Endodermal cell (in vitro differentiated cells): ENCODE data around the gene LRRC19. TPM values are rescaled to one million over a fixed set of nuclear protein-coding genes. Genes with fewer than 3 reads are reported as not detected.

Experiments used
- DNase-seq: peaks from one replicate; pipeline ENCODE4 v3.0.0-alpha.2; 2017
- H3K27ac ChIP-seq: 2 replicates; pipeline ENCODE4 v1.5.1; 2013; ENCODE audit warnings: mild to moderate bottlenecking, low read depth, low read length, moderate library complexity
- H3K27me3 ChIP-seq: 2 replicates; pipeline ENCODE4 v1.6.1; 2013; ENCODE audit warnings: mild to moderate bottlenecking, low read length, moderate library complexity; ENCODE audit not compliant: insufficient read depth, control insufficient read depth, poor library complexity, severe bottlenecking
- H3K36me3 ChIP-seq: 2 replicates; pipeline ENCODE4 v1.7.0; 2013; ENCODE audit warnings: mild to moderate bottlenecking, low read length, moderate library complexity; ENCODE audit not compliant: control insufficient read depth, insufficient read depth
- H3K4me1 ChIP-seq: one replicate; pipeline ENCODE4 v1.7.0; 2013; ENCODE audit warnings: low read length; ENCODE audit not compliant: control insufficient read depth, insufficient read depth
- H3K4me3 ChIP-seq: 2 replicates; pipeline ENCODE4 v1.5.1; 2013; ENCODE audit warnings: mild to moderate bottlenecking, low read length, moderate library complexity
- H3K9ac ChIP-seq: 2 replicates; pipeline ENCODE4 v1.6.1; 2013; ENCODE audit warnings: mild to moderate bottlenecking, low read length, moderate library complexity; ENCODE audit not compliant: poor library complexity, severe bottlenecking; ENCODE audit errors: extremely low read depth
- H3K9me3 ChIP-seq: 2 replicates; pipeline ENCODE4 v1.6.1; 2013; ENCODE audit warnings: mild to moderate bottlenecking, low read length, moderate library complexity; ENCODE audit not compliant: control insufficient read depth
- H3K27ac Mint-ChIP-seq: 2 replicates; pipeline ENCODE4 v1.8.0; 2020; ENCODE audit warnings: mixed read lengths
- H3K27me3 Mint-ChIP-seq: 2 replicates; pipeline ENCODE4 v1.8.0; 2021; ENCODE audit warnings: mild to moderate bottlenecking, mixed read lengths; ENCODE audit not compliant: insufficient read depth
- H3K36me3 Mint-ChIP-seq: 2 replicates; pipeline ENCODE4 v1.8.0; 2020; ENCODE audit warnings: low read depth, mixed read lengths
- H3K4me1 Mint-ChIP-seq: 2 replicates; pipeline ENCODE4 v1.8.0; 2020; ENCODE audit warnings: mixed read lengths
- H3K4me3 Mint-ChIP-seq: 2 replicates; pipeline ENCODE4 v1.8.0; 2020; ENCODE audit warnings: mild to moderate bottlenecking, moderate library complexity, mixed read lengths
- H3K9me3 Mint-ChIP-seq: 2 replicates; pipeline ENCODE4 v1.8.0; 2020; ENCODE audit warnings: mild to moderate bottlenecking, mixed read lengths
- CTCF ChIP-seq: fragments of 200-600 bp; sonication (generic); conservative IDR thresholded peaks from 2 replicates; pipeline ENCODE4 v1.5.0; 2021; ENCODE audit warnings: antibody characterized with exemption, mild to moderate bottlenecking
- WGBS, 2 experiments: methylation state at CpG; one replicate each; pipeline versions ENCODE4 v1.1.5 to v1.1.7; 2013; ENCODE audit warnings: missing lambda C conversion rate in 2 of 2, mixed read lengths in 1 of 2; ENCODE audit not compliant: insufficient coverage in 1 of 2, insufficient read length in 1 of 2; 5-methylcytosine and 5-hydroxymethylcytosine counted together
- total RNA-seq, 2 donors: library from RNA; stranded (reverse); fragmentation: NEBNext Ultra II Directional in 1 of 2; extraction: Animal tissue kit (Norgen Biotek cat#: 25700) in 1 of 2; gene quantifications; 2 replicates in 1 of 2; 3 replicates in 1 of 2; pipeline ENCODE4 v1.2.1, GENCODE V29; 2021

LRRC19 gene
- total RNA-seq, 2 donors from 2014 or later: not detected

- peak; percentile 28 for TF ChIP-seq CTCF
- Histone ChIP-seq H3K36me3 (peaks cover 5% of the 10 kb centered on the region), H3K27ac (no peak overlapping the region), H3K9me3 (peaks cover 15% of the 10 kb centered on the region), H3K4me3 (no peak overlapping the region), H3K4me1 (no peaks in the 10 kb centered on the region), H3K27me3 (no peaks in the 10 kb centered on the region), H3K9ac (no peak overlapping the region)
- WGBS, 2 experiments: 96 to 97% methylated on average over 5 of the region's 5 CpGs
- no peaks in the 10 kb centered on the region for H3K36me3 Mint-ChIP-seq
- DNase-seq: no peak
- H3K4me1 Mint-ChIP-seq: peaks cover 20% of the 10 kb centered on the region
- peaks cover 8% of the 10 kb centered on the region for H3K9me3 Mint-ChIP-seq
- H3K4me3 Mint-ChIP-seq: no peak overlapping the region
- no peak overlapping the region for H3K27ac Mint-ChIP-seq
- no peaks in the 10 kb centered on the region for H3K27me3 Mint-ChIP-seq
Observed at GRCh38 chr9:26973989-26974388, 31.5 kb downstream of the LRRC19 start.

- Mint-ChIP-seq H3K9me3 (peaks cover 8% of the 10 kb centered on the region), H3K4me3 (no peak overlapping the region), H3K4me1 (peaks cover 20% of the 10 kb centered on the region), H3K36me3 (no peaks in the 10 kb centered on the region), H3K27ac (no peak overlapping the region), H3K27me3 (no peaks in the 10 kb centered on the region)
- no peaks in the 10 kb centered on the region for H3K27me3 ChIP-seq
- 88 to 97% methylated on average over 1 of the region's 1 CpG for WGBS, 2 experiments
- H3K4me3 ChIP-seq: no peak overlapping the region
- peaks cover 15% of the 10 kb centered on the region for H3K9me3 ChIP-seq
- TF ChIP-seq CTCF: no peak
- H3K27ac ChIP-seq: no peak overlapping the region
- no peaks in the 10 kb centered on the region for H3K36me3 ChIP-seq
- no peak overlapping the region for H3K9ac ChIP-seq
- no peak for DNase-seq
- H3K4me1 ChIP-seq: no peaks in the 10 kb centered on the region
Observed at GRCh38 chr9:26971721-26972120, 33.8 kb downstream of the LRRC19 start.

GRCh38 chr9:26956860-26957233, 48.6 kb downstream of the LRRC19 start:
- no peak for DNase-seq
- Histone ChIP-seq H3K36me3 (peaks cover 1% of the 10 kb centered on the region), H3K27me3 (no peaks in the 10 kb centered on the region), H3K4me3 (peak overlapping the region; percentile 94), H3K27ac (peak overlapping the region; percentile 96), H3K9ac (peak overlapping the region; percentile 94), H3K9me3 (no peaks in the 10 kb centered on the region), H3K4me1 (no peaks in the 10 kb centered on the region)
- peaks cover 5% of the 10 kb centered on the region for H3K36me3 Mint-ChIP-seq
- H3K27me3 Mint-ChIP-seq: no peaks in the 10 kb centered on the region
- peak overlapping the region; percentile 94 for H3K27ac Mint-ChIP-seq
- peaks cover 11% of the 10 kb centered on the region for H3K4me1 Mint-ChIP-seq
- H3K9me3 Mint-ChIP-seq: no peaks in the 10 kb centered on the region
- TF ChIP-seq CTCF: no peak
- 49 to 93% methylated on average over 3 to 6 of the region's 6 CpGs for WGBS, 2 experiments
- H3K4me3 Mint-ChIP-seq: peak overlapping the region; percentile 82
